Measurements from ENCODE around the gene MYO3B. TPM values are rescaled to one million over a fixed set of nuclear protein-coding genes. Genes with fewer than 3 reads are reported as not detected.
A peak's percentile ranks its signal among the peaks of the same experiment; 100 is the strongest.

MYO3B gene
- total and polyA plus RNA-seq, 2 donors from 2014 or later: 3.5 to 6.4 TPM

DNA sequence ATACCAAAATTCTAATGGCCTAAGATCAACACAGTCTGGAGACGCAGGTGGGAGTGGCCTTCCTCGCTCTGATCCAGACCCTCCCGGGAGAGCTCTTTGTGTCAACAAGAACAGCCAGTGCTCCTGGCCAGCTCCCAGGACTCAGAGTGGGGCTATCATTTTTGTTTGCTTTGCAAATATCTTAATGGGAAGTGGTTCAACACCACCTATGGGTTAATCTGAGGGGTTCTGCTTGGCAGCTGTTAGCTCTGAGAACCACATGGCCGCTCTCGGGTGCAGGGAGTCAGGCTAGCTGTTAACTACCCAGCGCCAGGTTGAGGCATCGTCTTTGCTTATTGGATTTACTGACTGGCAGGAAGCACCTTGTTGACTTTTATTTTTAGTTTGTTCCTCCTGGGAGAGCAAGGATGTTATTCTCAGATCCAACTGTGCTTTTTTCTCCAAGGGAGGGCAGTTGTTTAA is 352.4 kb downstream of the MYO3B start:
- peak; percentile 49 to 81 (median 66) for DNase-seq
- H3K4me3 ChIP-seq (ENCODE audit: low read length in 3 of 3): peak overlapping the region in 1 of 3 donors; percentile 29
- intact Hi-C loops (cut with DNase I): no loop called here

DNA sequence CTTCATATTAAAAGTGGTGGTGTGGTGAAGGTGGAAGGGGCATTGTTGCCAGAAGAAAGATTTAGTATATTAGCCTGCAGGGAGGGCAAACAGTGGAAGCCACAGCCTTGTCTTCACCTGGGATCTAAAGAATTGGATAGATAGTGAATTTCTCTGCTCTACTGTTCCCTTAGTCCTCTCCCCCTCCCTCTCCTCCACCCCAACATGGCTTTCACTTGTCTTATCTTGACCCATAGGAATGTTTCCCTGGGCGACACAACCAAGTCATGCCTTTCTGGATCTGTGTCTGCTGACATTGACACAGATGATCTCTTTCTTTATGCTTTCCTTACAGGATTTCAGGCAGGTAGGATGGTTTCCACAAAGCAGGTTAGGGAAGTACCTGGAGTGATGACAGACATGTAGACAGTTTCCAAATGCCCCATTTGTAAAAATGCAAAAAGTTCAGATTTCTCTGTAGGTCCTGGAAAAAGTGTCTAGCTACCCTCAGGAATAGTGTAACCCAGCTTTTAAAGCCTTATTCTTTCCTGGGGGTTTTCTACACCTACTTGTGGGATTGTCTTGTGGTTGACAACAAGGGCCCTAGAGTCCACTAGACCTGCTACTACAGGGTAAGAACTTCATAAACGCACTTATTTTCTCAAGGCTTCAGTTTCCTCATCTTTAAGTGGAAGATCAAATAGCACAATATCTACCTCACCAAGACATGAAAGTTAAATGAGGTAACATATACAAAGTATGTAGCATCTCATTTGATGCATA is 353.0 kb downstream of the MYO3B start:
- DNase-seq (no peak), FAIRE-seq (no peak)
- TF ChIP-seq, protein P1, sequence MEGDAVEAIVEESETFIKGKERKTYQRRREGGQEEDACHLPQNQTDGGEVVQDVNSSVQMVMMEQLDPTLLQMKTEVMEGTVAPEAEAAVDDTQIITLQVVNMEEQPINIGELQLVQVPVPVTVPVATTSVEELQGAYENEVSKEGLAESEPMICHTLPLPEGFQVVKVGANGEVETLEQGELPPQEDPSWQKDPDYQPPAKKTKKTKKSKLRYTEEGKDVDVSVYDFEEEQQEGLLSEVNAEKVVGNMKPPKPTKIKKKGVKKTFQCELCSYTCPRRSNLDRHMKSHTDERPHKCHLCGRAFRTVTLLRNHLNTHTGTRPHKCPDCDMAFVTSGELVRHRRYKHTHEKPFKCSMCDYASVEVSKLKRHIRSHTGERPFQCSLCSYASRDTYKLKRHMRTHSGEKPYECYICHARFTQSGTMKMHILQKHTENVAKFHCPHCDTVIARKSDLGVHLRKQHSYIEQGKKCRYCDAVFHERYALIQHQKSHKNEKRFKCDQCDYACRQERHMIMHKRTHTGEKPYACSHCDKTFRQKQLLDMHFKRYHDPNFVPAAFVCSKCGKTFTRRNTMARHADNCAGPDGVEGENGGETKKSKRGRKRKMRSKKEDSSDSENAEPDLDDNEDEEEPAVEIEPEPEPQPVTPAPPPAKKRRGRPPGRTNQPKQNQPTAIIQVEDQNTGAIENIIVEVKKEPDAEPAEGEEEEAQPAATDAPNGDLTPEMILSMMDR (IDR thresholded peaks at IDR 0.05; ENCODE audit: borderline replicate concordance, extremely low read depth, insufficient read depth): no peak
- Histone ChIP-seq H3K27ac (ENCODE audit: low read depth in 2 of 2, low read length in 2 of 2) (no peak overlapping the region), H3K9ac (ENCODE audit: low read length in 3 of 3) (no peak overlapping the region), H3K4me3 (ENCODE audit: low read length in 3 of 3) (peak overlapping the region in 1 of 3 donors; percentile 29), H3K27me3 (ENCODE audit: control insufficient read depth, insufficient read depth, low read length) (no peaks in the 10 kb centered on the region), H3K4me1 (ENCODE audit: control insufficient read depth in 2 of 3, insufficient read depth in 2 of 3, low read depth in 1 of 3, low read length in 3 of 3) (peaks cover 0 to 4% (median 0%) of the 10 kb centered on the region in 3 donors), H3K36me3 (ENCODE audit: control insufficient read depth in 2 of 3, insufficient read depth in 3 of 3, low read length in 3 of 3) (no peaks in the 10 kb centered on the region), H3K9me3 (ENCODE audit: control insufficient read depth in 2 of 3, insufficient read depth in 1 of 3, low read length in 3 of 3) (no peaks in the 10 kb centered on the region)
- intact Hi-C loops (cut with DNase I): no loop called here

More for the DNA sequence above, 352.4 kb downstream of the MYO3B start:
- H3K27ac ChIP-seq (ENCODE audit: low read depth in 2 of 2, low read length in 2 of 2): no peak overlapping the region
- H3K9me3 ChIP-seq (ENCODE audit: control insufficient read depth in 2 of 3, insufficient read depth in 1 of 3, low read length in 3 of 3): no peaks in the 10 kb centered on the region
- peaks cover 0 to 4% (median 0%) of the 10 kb centered on the region in 3 donors for H3K4me1 ChIP-seq (ENCODE audit: control insufficient read depth in 2 of 3, insufficient read depth in 2 of 3, low read depth in 1 of 3, low read length in 3 of 3)
- H3K27me3 ChIP-seq (ENCODE audit: control insufficient read depth, insufficient read depth, low read length): no peaks in the 10 kb centered on the region
- TF ChIP-seq, protein P1 (IDR thresholded peaks at IDR 0.05; ENCODE audit: borderline replicate concordance, extremely low read depth, insufficient read depth): no peak
- no peak for FAIRE-seq
- H3K9ac ChIP-seq (ENCODE audit: low read length in 3 of 3): no peak overlapping the region
- no peaks in the 10 kb centered on the region for H3K36me3 ChIP-seq (ENCODE audit: control insufficient read depth in 2 of 3, insufficient read depth in 3 of 3, low read length in 3 of 3)

DNA sequence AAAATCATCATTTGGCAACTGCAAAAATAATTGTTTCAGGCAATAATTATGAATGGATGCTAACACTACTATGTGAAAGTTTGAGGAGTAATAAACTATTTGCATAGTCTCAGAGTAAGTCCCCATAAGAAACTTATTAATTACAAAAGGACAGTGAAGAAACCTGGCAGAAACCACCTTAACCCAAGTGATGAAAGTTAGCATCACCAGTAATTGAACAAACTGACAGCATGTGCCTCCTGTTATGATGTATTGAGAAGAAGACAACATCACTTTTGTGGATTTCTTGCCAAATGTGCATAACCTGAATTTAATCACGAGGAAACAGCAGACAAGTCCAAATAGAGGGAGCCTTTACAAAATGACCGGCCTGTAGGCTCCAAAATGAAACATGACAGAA is 353.9 kb downstream of the MYO3B start:
- no peak for DNase-seq
- Histone ChIP-seq H3K4me3 (ENCODE audit: low read length in 3 of 3) (no peak overlapping the region), H3K9me3 (ENCODE audit: control insufficient read depth in 2 of 3, insufficient read depth in 1 of 3, low read length in 3 of 3) (no peaks in the 10 kb centered on the region), H3K36me3 (ENCODE audit: control insufficient read depth in 2 of 3, insufficient read depth in 3 of 3, low read length in 3 of 3) (no peaks in the 10 kb centered on the region), H3K4me1 (ENCODE audit: control insufficient read depth in 2 of 3, insufficient read depth in 2 of 3, low read depth in 1 of 3, low read length in 3 of 3) (peaks cover 0 to 4% (median 0%) of the 10 kb centered on the region in 3 donors), H3K27me3 (ENCODE audit: control insufficient read depth, insufficient read depth, low read length) (no peaks in the 10 kb centered on the region), H3K27ac (ENCODE audit: low read depth in 2 of 2, low read length in 2 of 2) (no peak overlapping the region), H3K9ac (ENCODE audit: low read length in 3 of 3) (no peak overlapping the region)
- intact Hi-C loops (cut with DNase I): no loop called here
- FAIRE-seq: no peak
- TF ChIP-seq, protein P1 (IDR thresholded peaks at IDR 0.05; ENCODE audit: borderline replicate concordance, extremely low read depth, insufficient read depth): no peak
